Neural cell (in vitro differentiated cells): Measurements from ENCODE around the gene SP140. TPM values are rescaled to one million over a fixed set of nuclear protein-coding genes. Genes with fewer than 3 reads are reported as not detected.
"Not testable (repeated sequence)": the region's sequence is repeated elsewhere in the genome, so short reads cannot be mapped to it uniquely, and the experiment has no call there.

Experiments used
- H2AFZ ChIP-seq: fragments of 200-600, 300-800 bp; sonication (generic), shearing (Covaris generic); 2 replicates; pipeline ENCODE4 v1.6.0; 2014; ENCODE audit warnings: low read depth, mild to moderate bottlenecking, antibody characterized with exemption, low read length, moderate library complexity
- H3F3A ChIP-seq: fragments of 200-600 bp; shearing (Covaris generic); 2 replicates; pipeline ENCODE4 v1.6.1; 2016; ENCODE audit warnings: mild to moderate bottlenecking, moderate library complexity, mixed read lengths, antibody characterized with exemption, low read length; ENCODE audit not compliant: insufficient read depth, poor library complexity, severe bottlenecking
- H3K27ac ChIP-seq: fragments of 200-600, 300-800 bp; sonication (generic), shearing (Covaris generic); 2 replicates; pipeline ENCODE4 v1.5.1; 2014; ENCODE audit warnings: mild to moderate bottlenecking, low read length, moderate library complexity
- H3K27me3 ChIP-seq: fragments of 300-800, 200-600 bp; sonication (generic), shearing (Covaris generic); 2 replicates; pipeline ENCODE4 v1.6.0; 2014; ENCODE audit warnings: mild to moderate bottlenecking, low read depth, low read length, moderate library complexity; ENCODE audit not compliant: insufficient read depth
- H3K36me3 ChIP-seq: fragments of 300-800, 200-600 bp; sonication (generic), shearing (Covaris generic); 2 replicates; pipeline ENCODE4 v1.5.1; 2014; ENCODE audit warnings: mild to moderate bottlenecking, antibody characterized with exemption, low read length, moderate library complexity; ENCODE audit not compliant: insufficient read depth
- H3K4me2 ChIP-seq: fragments of 300-800, 200-600 bp; sonication (generic), shearing (Covaris generic); 2 replicates; pipeline ENCODE4 v1.6.0; 2014; ENCODE audit warnings: mild to moderate bottlenecking, low read length
- H3K4me3 ChIP-seq: fragments of 300-800, 200-600 bp; sonication (generic), shearing (Covaris generic); 2 replicates; pipeline ENCODE4 v1.5.1; 2014; ENCODE audit warnings: mild to moderate bottlenecking, low read length, moderate library complexity
- H3K79me2 ChIP-seq: fragments of 200-600 bp; shearing (Covaris generic); replicated peaks from 2 replicates; pipeline ENCODE4 v1.6.0; 2014; ENCODE audit warnings: mild to moderate bottlenecking, low read length, moderate library complexity; ENCODE audit not compliant: insufficient read depth
- H3K9ac ChIP-seq: fragments of 300-800, 200-600 bp; sonication (generic), shearing (Covaris generic); 2 replicates; pipeline ENCODE4 v1.6.1; 2016; ENCODE audit warnings: mild to moderate bottlenecking, low read length, mixed read lengths
- H3K9me2 ChIP-seq: fragments of 200-600 bp; shearing (Covaris generic); 2 replicates; pipeline ENCODE4 v1.6.1; 2016; ENCODE audit warnings: mild to moderate bottlenecking, low read length, mixed read lengths; ENCODE audit not compliant: insufficient read depth
- H3K9me3 ChIP-seq: fragments of 200-600, 300-800 bp; sonication (generic), shearing (Covaris generic); 2 replicates; pipeline ENCODE4 v1.6.1; 2016; ENCODE audit warnings: mild to moderate bottlenecking, mixed run types, low read length, moderate library complexity, mixed read lengths
- H4K20me1 ChIP-seq: fragments of 200-600 bp; shearing (Covaris generic); 2 replicates; pipeline ENCODE4 v1.6.1; 2016; ENCODE audit warnings: mild to moderate bottlenecking, mixed run types; ENCODE audit not compliant: insufficient read depth
- EP300 ChIP-seq: fragments of 450-650 bp; conservative IDR thresholded peaks from 2 replicates; pipeline ENCODE4 v1.6.1; 2014; ENCODE audit warnings: antibody characterized with exemption, mild to moderate bottlenecking, moderate library complexity; ENCODE audit not compliant: poor library complexity, severe bottlenecking
- EZH2 ChIP-seq: fragments of 200-600, 300-800 bp; shearing (Covaris generic), sonication (generic); IDR thresholded peaks from 2 replicates; pipeline ENCODE4 v1.6.1; 2014; ENCODE audit warnings: antibody characterized with exemption, low read length, borderline replicate concordance, mild to moderate bottlenecking; ENCODE audit not compliant: insufficient read depth, poor library complexity, severe bottlenecking
- MXI1 ChIP-seq: fragments of 450-650 bp; conservative IDR thresholded peaks from 2 replicates; pipeline ENCODE4 v1.6.1; 2014; ENCODE audit warnings: antibody characterized with exemption, mild to moderate bottlenecking; ENCODE audit not compliant: poor library complexity, severe bottlenecking
- POLR2AphosphoS5 ChIP-seq: IDR thresholded peaks from 2 replicates; pipeline ENCODE4 v1.6.1; 2012
- RAD21 ChIP-seq: fragments of 450-650 bp; conservative IDR thresholded peaks from 2 replicates; pipeline ENCODE4 v1.6.1; 2014; ENCODE audit warnings: antibody characterized with exemption, mild to moderate bottlenecking, moderate library complexity
- SMC3 ChIP-seq: fragments of 450-650 bp; conservative IDR thresholded peaks from 2 replicates; pipeline ENCODE4 v1.6.1; 2014; ENCODE audit warnings: antibody characterized with exemption, mild to moderate bottlenecking, moderate library complexity; ENCODE audit not compliant: poor library complexity
- TAF1 ChIP-seq: IDR thresholded peaks from 2 replicates; pipeline ENCODE4 v1.6.1; 2012; ENCODE audit warnings: low read depth
- polyA plus RNA-seq: library from polyadenylated mRNA; depleted of rRNA; stranded (reverse); fragments of >200 nt; gene quantifications from 2 replicates; pipeline ENCODE4 v1.2.3, GENCODE V29; 2014
- TF ChIP-seq, protein P1 (sequence below): fragments of 450-650 bp; IDR thresholded peaks from 2 replicates; pipeline ENCODE4 v1.5.1; 2014; ENCODE audit warnings: antibody characterized with exemption, mild to moderate bottlenecking, moderate library complexity; ENCODE audit not compliant: poor library complexity, severe bottlenecking
- TF ChIP-seq, protein P2 (sequence below): IDR thresholded peaks from 2 replicates; pipeline ENCODE4 v1.6.1; 2012; ENCODE audit warnings: borderline replicate concordance

SP140 gene
- polyA plus RNA-seq, 1 donor from 2014 or later = 0.74 TPM

DNA sequence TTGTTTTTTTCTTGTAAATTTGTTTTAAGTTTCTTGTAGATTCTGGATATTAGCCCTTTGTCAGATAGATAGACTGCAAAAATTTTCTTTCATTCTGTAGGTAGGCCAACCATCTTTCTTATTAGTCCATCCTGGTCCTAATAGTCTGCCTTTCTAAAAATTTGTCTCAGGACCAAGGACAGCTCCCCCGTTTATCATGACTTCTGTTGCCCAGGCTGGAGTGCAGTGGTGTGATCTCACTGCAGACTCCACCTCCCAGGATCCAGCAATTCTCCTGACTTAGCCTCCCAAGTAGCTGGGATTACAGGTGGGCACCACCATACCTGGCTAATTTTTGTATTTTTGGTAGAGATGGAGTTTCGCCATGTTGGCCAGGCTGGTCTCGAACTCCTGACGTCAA, 63.8 kb downstream of the SP140 start:
- H3K9me2 ChIP-seq, H3K27ac ChIP-seq, H3K9me3 ChIP-seq, H3F3A ChIP-seq, H3K79me2 ChIP-seq, H3K27me3 ChIP-seq, H3K4me2 ChIP-seq, H3K4me3 ChIP-seq, H4K20me1 ChIP-seq, H3K36me3 ChIP-seq, H2AFZ ChIP-seq, H3K9ac ChIP-seq: not testable (repeated sequence)

DNA sequence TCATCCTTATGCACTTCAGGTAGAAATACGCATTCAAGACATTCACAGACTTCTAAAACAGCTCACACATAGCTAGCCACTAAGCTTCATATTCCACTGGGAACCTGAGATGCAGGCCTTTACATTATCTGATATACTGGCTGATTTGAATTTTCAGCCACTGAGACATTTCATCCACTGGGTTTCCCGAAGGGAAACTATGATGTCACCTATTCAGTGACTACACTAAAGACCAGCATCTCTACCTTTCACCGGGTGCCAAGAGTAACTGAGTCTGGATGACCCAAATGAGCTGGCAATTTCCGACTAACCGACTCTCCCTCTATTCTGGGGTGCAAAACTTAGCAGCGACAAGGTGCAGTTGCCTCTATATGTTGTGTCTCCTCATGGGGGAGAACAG, 69.7 kb downstream of the SP140 start:
- no peak overlapping the region for H3K9ac ChIP-seq
- no peak overlapping the region for H2AFZ ChIP-seq
- no peak overlapping the region for H3K27ac ChIP-seq
- H3K9me2 ChIP-seq = no peaks in the 10 kb centered on the region
- TF ChIP-seq MXI1 (no peak), TAF1 (no peak), POLR2AphosphoS5 (no peak), EZH2 (no peak), EP300 (no peak), RAD21 (no peak), SMC3 (no peak)
- TF ChIP-seq, protein P1, sequence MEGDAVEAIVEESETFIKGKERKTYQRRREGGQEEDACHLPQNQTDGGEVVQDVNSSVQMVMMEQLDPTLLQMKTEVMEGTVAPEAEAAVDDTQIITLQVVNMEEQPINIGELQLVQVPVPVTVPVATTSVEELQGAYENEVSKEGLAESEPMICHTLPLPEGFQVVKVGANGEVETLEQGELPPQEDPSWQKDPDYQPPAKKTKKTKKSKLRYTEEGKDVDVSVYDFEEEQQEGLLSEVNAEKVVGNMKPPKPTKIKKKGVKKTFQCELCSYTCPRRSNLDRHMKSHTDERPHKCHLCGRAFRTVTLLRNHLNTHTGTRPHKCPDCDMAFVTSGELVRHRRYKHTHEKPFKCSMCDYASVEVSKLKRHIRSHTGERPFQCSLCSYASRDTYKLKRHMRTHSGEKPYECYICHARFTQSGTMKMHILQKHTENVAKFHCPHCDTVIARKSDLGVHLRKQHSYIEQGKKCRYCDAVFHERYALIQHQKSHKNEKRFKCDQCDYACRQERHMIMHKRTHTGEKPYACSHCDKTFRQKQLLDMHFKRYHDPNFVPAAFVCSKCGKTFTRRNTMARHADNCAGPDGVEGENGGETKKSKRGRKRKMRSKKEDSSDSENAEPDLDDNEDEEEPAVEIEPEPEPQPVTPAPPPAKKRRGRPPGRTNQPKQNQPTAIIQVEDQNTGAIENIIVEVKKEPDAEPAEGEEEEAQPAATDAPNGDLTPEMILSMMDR = no peak
- TF ChIP-seq, protein P2, sequence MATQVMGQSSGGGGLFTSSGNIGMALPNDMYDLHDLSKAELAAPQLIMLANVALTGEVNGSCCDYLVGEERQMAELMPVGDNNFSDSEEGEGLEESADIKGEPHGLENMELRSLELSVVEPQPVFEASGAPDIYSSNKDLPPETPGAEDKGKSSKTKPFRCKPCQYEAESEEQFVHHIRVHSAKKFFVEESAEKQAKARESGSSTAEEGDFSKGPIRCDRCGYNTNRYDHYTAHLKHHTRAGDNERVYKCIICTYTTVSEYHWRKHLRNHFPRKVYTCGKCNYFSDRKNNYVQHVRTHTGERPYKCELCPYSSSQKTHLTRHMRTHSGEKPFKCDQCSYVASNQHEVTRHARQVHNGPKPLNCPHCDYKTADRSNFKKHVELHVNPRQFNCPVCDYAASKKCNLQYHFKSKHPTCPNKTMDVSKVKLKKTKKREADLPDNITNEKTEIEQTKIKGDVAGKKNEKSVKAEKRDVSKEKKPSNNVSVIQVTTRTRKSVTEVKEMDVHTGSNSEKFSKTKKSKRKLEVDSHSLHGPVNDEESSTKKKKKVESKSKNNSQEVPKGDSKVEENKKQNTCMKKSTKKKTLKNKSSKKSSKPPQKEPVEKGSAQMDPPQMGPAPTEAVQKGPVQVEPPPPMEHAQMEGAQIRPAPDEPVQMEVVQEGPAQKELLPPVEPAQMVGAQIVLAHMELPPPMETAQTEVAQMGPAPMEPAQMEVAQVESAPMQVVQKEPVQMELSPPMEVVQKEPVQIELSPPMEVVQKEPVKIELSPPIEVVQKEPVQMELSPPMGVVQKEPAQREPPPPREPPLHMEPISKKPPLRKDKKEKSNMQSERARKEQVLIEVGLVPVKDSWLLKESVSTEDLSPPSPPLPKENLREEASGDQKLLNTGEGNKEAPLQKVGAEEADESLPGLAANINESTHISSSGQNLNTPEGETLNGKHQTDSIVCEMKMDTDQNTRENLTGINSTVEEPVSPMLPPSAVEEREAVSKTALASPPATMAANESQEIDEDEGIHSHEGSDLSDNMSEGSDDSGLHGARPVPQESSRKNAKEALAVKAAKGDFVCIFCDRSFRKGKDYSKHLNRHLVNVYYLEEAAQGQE = no peak
- no peak overlapping the region for H3K4me2 ChIP-seq
- H3K36me3 ChIP-seq = no peaks in the 10 kb centered on the region
- H3K9me3 ChIP-seq = no peaks in the 10 kb centered on the region
- no peak overlapping the region for H3K4me3 ChIP-seq
- no peaks in the 10 kb centered on the region for H3F3A ChIP-seq
- H4K20me1 ChIP-seq = no peaks in the 10 kb centered on the region
- H3K27me3 ChIP-seq = no peaks in the 10 kb centered on the region
- no peaks in the 10 kb centered on the region for H3K79me2 ChIP-seq

DNA sequence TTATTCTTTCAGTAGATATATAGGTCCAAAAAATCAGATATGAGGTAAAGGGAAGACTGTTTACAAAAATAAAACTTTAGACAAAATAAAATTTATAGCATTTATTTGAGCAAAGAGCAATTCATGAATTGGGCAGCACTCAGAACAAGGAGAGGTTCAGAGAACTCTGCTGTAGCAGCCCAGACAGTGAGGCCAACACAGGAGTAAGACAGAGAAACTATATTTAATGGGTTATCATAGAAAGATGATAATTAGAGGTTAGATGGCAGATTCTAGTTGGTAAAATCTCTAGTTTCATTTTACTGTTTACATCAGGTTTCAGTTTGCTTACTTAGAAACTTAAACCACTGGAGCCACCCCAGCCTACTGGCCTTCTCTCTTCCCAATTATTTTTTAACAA, 71.4 kb downstream of the SP140 start:
- H4K20me1 ChIP-seq = no peaks in the 10 kb centered on the region
- no peaks in the 10 kb centered on the region for H3K27me3 ChIP-seq
- TF ChIP-seq EZH2 (no peak), SMC3 (no peak), EP300 (no peak), TAF1 (no peak), RAD21 (no peak), MXI1 (no peak), POLR2AphosphoS5 (no peak)
- TF ChIP-seq, protein P2 = no peak
- TF ChIP-seq, protein P1 = no peak
- H3K9ac ChIP-seq = no peak overlapping the region
- no peaks in the 10 kb centered on the region for H3K9me2 ChIP-seq
- no peak overlapping the region for H3K4me3 ChIP-seq
- no peaks in the 10 kb centered on the region for H3K36me3 ChIP-seq
- H3K79me2 ChIP-seq = no peaks in the 10 kb centered on the region
- H3K9me3 ChIP-seq = no peaks in the 10 kb centered on the region
- no peak overlapping the region for H2AFZ ChIP-seq
- H3F3A ChIP-seq = no peaks in the 10 kb centered on the region
- H3K27ac ChIP-seq = no peak overlapping the region
- H3K4me2 ChIP-seq = no peak overlapping the region
